Calu3 (cell line): ENCODE measurements around the gene CETN3. TPM values are rescaled to one million over a fixed set of nuclear protein-coding genes. Genes with fewer than 3 reads are reported as not detected.
"Not testable (repeated sequence)": the region's sequence is repeated elsewhere in the genome, so short reads cannot be mapped to it uniquely, and the experiment has no call there.

Experiments
- BruUV-seq: library from RNA; stranded (reverse); fragments of 400-500 nt; replicated peaks from 2 replicates; lab custom pipeline; 2021; lab: Mats Ljungman, UMichigan
- CTCF ChIA-PET: fragments of 300-600 bp; sonication (Branson Sonifier 250); formaldehyde crosslinking; loops from one replicate; lab custom pipeline; 2022; ENCODE audit warnings: antibody characterized with exemption; lab: Charles Lee
- DNase-seq: peaks from one replicate; pipeline ENCODE4 v3.0.0; 2022
- H3K27ac Mint-ChIP-seq: one replicate; pipeline ENCODE4 v1.8.0; 2022; ENCODE audit warnings: mixed read lengths; ENCODE audit not compliant: unreplicated experiment
- H3K27me3 Mint-ChIP-seq: one replicate; pipeline ENCODE4 v1.8.0; 2022; ENCODE audit warnings: mixed read lengths; ENCODE audit not compliant: unreplicated experiment
- H3K36me3 Mint-ChIP-seq: one replicate; pipeline ENCODE4 v1.8.0; 2022; ENCODE audit warnings: mild to moderate bottlenecking, moderate library complexity, mixed read lengths; ENCODE audit not compliant: insufficient read depth, unreplicated experiment
- H3K4me1 Mint-ChIP-seq: one replicate; pipeline ENCODE4 v1.8.0; 2022; ENCODE audit warnings: mild to moderate bottlenecking, low read depth, mixed read lengths; ENCODE audit not compliant: unreplicated experiment
- H3K4me3 Mint-ChIP-seq: one replicate; pipeline ENCODE4 v1.8.0; 2022; ENCODE audit warnings: mild to moderate bottlenecking, low read depth, moderate library complexity, mixed read lengths; ENCODE audit not compliant: unreplicated experiment
- H3K9me3 Mint-ChIP-seq: one replicate; pipeline ENCODE4 v1.8.0; 2022; ENCODE audit warnings: low read depth, mixed read lengths; ENCODE audit not compliant: unreplicated experiment
- intact Hi-C: fragments of 100-400 bp; cut with micrococcal nuclease; formaldehyde crosslinking; loops from one replicate; pipeline ENCODE4 v1.10.0; 2022; ENCODE audit not compliant: unreplicated experiment
- total RNA-seq: library from RNA; stranded (reverse); gene quantifications from 2 replicates; pipeline ENCODE4 v1.2.3, GENCODE V29; 2022
- TF ChIP-seq, protein P1 (sequence below): fragments of 200-600 bp; IDR thresholded peaks from one replicate; pipeline ENCODE4 v1.8.0; 2022; ENCODE audit warnings: antibody characterized with exemption; ENCODE audit not compliant: unreplicated experiment

The CETN3 gene
- total RNA-seq, 1 experiment from 2014 or later, result 40.3 TPM

DNA sequence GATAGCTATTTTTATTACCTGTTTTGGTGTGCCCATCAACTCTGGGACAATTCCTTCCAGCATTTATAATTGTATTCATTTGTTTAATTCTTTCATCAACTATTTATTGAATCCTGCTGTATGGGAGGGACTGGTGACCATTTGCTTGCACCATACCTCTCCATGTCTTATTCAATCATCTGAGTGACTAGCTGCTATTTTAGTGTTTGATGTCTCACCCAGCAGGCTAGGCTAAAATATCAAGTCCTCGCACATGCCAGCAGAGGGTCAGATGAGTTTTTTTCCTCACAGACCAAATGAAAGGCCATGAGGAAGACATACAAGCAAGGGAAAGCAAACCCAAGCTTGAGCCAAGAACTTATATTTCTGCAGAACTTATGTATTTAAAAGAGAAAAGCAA, 63.9 kb downstream of the CETN3 start:
- intact Hi-C loops, result no loop called here
- BruUV-seq, result no TSS peak
- Mint-ChIP-seq H3K36me3 (no peaks in the 10 kb centered on the region), H3K9me3 (peaks cover 4% of the 10 kb centered on the region), H3K27me3 (no peaks in the 10 kb centered on the region), H3K4me1 (no peaks in the 10 kb centered on the region), H3K4me3 (no peak overlapping the region), H3K27ac (no peak overlapping the region)
- CTCF ChIA-PET, result no interaction called here
- TF ChIP-seq, protein P1, sequence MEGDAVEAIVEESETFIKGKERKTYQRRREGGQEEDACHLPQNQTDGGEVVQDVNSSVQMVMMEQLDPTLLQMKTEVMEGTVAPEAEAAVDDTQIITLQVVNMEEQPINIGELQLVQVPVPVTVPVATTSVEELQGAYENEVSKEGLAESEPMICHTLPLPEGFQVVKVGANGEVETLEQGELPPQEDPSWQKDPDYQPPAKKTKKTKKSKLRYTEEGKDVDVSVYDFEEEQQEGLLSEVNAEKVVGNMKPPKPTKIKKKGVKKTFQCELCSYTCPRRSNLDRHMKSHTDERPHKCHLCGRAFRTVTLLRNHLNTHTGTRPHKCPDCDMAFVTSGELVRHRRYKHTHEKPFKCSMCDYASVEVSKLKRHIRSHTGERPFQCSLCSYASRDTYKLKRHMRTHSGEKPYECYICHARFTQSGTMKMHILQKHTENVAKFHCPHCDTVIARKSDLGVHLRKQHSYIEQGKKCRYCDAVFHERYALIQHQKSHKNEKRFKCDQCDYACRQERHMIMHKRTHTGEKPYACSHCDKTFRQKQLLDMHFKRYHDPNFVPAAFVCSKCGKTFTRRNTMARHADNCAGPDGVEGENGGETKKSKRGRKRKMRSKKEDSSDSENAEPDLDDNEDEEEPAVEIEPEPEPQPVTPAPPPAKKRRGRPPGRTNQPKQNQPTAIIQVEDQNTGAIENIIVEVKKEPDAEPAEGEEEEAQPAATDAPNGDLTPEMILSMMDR, result no peak
- DNase-seq, result no peak

DNA sequence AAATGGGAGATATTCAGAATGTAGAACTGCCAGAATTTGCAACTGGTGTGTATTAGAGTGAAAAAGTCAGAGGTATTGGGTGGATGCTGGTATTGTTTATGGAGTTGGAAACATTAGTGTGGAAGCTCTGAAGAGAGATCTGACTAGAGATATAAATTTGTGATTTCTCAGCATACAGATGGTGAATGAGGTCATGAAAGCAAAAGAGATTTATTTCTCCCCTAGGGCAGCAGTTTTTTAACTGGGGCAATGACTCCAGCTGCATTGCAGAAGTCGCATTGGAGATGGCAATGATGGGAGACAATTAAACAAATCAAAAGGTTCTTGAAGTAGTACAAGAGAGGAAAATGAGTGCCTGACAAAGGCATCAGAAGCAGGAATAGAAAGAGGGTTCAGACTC, 64.9 kb downstream of the CETN3 start:
- intact Hi-C loops, result no loop called here
- Mint-ChIP-seq H3K27ac (no peak overlapping the region), H3K9me3 (no peaks in the 10 kb centered on the region), H3K27me3 (no peaks in the 10 kb centered on the region), H3K4me1 (no peaks in the 10 kb centered on the region), H3K4me3 (no peak overlapping the region), H3K36me3 (no peaks in the 10 kb centered on the region)
- TF ChIP-seq, protein P1, result no peak
- no peak for DNase-seq
- no TSS peak for BruUV-seq
- CTCF ChIA-PET, result no interaction called here

GRCh38 chr5:90343731-90344130, 65.8 kb downstream of the CETN3 start:
- DNase-seq, BruUV-seq, H3K27ac Mint-ChIP-seq, CTCF ChIA-PET, H3K9me3 Mint-ChIP-seq, H3K4me3 Mint-ChIP-seq, H3K27me3 Mint-ChIP-seq, H3K4me1 Mint-ChIP-seq, H3K36me3 Mint-ChIP-seq, intact Hi-C loops: not testable (repeated sequence)

- H3K4me1 Mint-ChIP-seq, result peaks cover 6% of the 10 kb centered on the region
- no peak overlapping the region for H3K4me3 Mint-ChIP-seq
- intact Hi-C loops, result no loop called here
- TF ChIP-seq, protein P1, result no peak
- H3K27ac Mint-ChIP-seq, result no peak overlapping the region
- no peak for DNase-seq
- H3K36me3 Mint-ChIP-seq, result no peaks in the 10 kb centered on the region
- H3K9me3 Mint-ChIP-seq, result no peaks in the 10 kb centered on the region
- CTCF ChIA-PET, result no interaction called here
- BruUV-seq, result no TSS peak
- H3K27me3 Mint-ChIP-seq, result no peaks in the 10 kb centered on the region
Measured at GRCh38 chr5:90342576-90342975, 67.0 kb downstream of the CETN3 start.

Other genes starting within 250 kb of the CETN3 start
- 9.6 and 11.0 TPM in 2 replicates for gene MBLAC2, start 65.0 kb upstream of the CETN3 start, total RNA-seq
- gene POLR3G, start 65.1 kb upstream of the CETN3 start, total RNA-seq, result 15.0 and 16.6 TPM in 2 replicates
- 25.9 and 27.2 TPM in 2 replicates for gene LYSMD3, start 119.8 kb upstream of the CETN3 start, total RNA-seq
- 1.8 and 3.5 TPM in 2 replicates for gene ADGRV1, start 149.0 kb upstream of the CETN3 start, total RNA-seq